Measurements from ENCODE around the gene IP6K2. TPM values are rescaled to one million over a fixed set of nuclear protein-coding genes. Genes with fewer than 3 reads are reported as not detected.
A peak's percentile ranks its signal among the peaks of the same experiment; 100 is the strongest.

Gene IP6K2, protein sequence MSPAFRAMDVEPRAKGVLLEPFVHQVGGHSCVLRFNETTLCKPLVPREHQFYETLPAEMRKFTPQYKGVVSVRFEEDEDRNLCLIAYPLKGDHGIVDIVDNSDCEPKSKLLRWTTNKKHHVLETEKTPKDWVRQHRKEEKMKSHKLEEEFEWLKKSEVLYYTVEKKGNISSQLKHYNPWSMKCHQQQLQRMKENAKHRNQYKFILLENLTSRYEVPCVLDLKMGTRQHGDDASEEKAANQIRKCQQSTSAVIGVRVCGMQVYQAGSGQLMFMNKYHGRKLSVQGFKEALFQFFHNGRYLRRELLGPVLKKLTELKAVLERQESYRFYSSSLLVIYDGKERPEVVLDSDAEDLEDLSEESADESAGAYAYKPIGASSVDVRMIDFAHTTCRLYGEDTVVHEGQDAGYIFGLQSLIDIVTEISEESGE
- polyA plus RNA-seq (2012; ENCODE audit: insufficient read length, low read depth) = 33.0 TPM

DNA sequence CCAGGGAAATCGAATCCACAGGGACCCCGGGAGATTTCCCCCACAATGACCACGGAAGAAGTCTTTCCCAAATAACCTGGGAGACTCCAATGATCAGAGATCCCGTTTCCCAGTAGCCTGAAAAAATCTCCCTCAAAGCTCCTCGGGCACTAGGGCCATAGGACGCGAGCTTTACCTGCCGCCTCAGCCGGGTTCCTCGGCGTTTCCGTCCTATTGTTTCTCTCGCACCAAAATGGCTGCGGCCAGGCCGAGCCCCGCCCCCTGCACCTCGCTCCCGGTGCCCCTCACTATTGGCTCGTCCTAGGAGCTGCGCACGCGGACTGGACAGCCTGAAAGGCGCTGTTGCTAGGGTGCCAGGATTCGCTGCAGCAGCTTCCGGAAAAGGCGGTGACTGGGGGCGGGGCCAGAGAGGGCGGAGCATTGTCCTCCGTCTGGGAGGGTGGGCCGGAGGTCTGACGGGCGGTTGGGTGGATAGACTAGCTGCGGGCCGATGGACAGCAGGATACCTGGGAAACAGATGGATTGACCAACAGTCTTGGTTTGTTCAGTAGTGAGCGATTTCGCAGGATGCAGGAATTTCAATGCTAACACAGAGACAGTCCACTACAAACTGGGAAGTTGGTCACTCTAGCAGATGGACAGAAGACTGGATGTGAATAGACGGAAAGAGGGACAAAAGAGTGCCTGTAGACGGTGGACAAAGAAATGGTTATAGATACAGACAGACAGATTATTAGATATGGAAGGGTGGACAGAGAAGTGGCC is at the start of gene IP6K2:
IP6K2 (minus strand) TSS at position 240 of the 765 bp plus-strand sequence. CDS start 21,930 bp downstream, outside the sequence.
- TF ChIP-seq SIN3A (IDR thresholded peaks at IDR 0.05; ENCODE audit: borderline replicate concordance, insufficient read depth, low read length) (0 out of 2 replicates have a peak, but pooled peaks have one; percentile 20), POLR2AphosphoS5 (IDR thresholded peaks at IDR 0.05; ENCODE audit: low read depth, low read length) (peak; percentile 69; the same call in 1 of the 2 replicates), TAF1 (IDR thresholded peaks at IDR 0.05; ENCODE audit: borderline replicate concordance, insufficient read depth, low read length) (peak; percentile 62; the same call in 1 of the 2 replicates), FOXP2 (optimal IDR thresholded peaks at IDR 0.05; ENCODE audit: borderline replicate concordance, extremely low read depth, extremely low read length, insufficient read depth) (no peak)
- TF ChIP-seq, protein P1, sequence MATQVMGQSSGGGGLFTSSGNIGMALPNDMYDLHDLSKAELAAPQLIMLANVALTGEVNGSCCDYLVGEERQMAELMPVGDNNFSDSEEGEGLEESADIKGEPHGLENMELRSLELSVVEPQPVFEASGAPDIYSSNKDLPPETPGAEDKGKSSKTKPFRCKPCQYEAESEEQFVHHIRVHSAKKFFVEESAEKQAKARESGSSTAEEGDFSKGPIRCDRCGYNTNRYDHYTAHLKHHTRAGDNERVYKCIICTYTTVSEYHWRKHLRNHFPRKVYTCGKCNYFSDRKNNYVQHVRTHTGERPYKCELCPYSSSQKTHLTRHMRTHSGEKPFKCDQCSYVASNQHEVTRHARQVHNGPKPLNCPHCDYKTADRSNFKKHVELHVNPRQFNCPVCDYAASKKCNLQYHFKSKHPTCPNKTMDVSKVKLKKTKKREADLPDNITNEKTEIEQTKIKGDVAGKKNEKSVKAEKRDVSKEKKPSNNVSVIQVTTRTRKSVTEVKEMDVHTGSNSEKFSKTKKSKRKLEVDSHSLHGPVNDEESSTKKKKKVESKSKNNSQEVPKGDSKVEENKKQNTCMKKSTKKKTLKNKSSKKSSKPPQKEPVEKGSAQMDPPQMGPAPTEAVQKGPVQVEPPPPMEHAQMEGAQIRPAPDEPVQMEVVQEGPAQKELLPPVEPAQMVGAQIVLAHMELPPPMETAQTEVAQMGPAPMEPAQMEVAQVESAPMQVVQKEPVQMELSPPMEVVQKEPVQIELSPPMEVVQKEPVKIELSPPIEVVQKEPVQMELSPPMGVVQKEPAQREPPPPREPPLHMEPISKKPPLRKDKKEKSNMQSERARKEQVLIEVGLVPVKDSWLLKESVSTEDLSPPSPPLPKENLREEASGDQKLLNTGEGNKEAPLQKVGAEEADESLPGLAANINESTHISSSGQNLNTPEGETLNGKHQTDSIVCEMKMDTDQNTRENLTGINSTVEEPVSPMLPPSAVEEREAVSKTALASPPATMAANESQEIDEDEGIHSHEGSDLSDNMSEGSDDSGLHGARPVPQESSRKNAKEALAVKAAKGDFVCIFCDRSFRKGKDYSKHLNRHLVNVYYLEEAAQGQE (IDR thresholded peaks at IDR 0.05; ENCODE audit: insufficient read depth in 1 of 2, low read depth in 2 of 2, low read length in 2 of 2) = no peak

DNA sequence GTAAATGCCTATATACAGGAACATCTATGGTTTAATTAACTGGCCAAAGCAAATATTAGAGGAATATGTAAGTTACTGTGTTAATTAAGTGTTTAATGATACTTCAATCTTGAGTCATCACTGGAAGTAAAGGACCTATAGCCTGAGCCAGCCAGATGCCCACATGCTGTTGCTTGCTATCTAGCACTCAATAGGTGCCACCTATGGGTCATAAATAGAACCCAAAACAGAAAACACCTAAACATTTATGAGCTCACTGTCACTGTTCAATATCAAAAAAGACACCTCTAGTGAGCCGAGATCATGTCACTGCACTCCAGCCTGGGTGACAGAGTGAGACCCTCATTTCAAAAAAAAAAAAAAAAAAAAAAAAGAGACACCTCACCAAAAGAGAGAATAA is 48.4 kb upstream of the IP6K2 start:
- TF ChIP-seq FOXP2 (optimal IDR thresholded peaks at IDR 0.05; ENCODE audit: borderline replicate concordance, extremely low read depth, extremely low read length, insufficient read depth) (no peak), POLR2AphosphoS5 (IDR thresholded peaks at IDR 0.05; ENCODE audit: low read depth, low read length) (no peak), TAF1 (IDR thresholded peaks at IDR 0.05; ENCODE audit: borderline replicate concordance, insufficient read depth, low read length) (no peak), SIN3A (IDR thresholded peaks at IDR 0.05; ENCODE audit: borderline replicate concordance, insufficient read depth, low read length) (no peak)
- TF ChIP-seq, protein P1 (IDR thresholded peaks at IDR 0.05; ENCODE audit: insufficient read depth in 1 of 2, low read depth in 2 of 2, low read length in 2 of 2) = no peak

DNA sequence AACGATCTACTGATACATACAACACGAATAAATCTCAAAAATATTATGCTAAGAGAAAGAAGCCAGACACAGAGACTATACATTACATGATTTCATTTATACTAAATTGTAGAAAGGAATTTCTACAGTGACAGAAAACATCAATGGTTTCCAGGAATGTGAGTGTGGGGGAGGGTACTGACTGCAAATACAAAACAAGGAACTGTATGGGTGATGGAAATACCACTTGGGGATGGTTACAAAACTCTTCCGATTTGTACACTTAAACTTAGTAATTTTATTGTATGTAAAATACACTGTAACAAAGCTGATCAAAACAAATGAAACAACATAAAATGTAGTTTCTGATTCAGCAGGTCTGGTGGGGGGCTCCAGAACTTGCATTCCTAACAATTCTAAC is 45.8 kb upstream of the IP6K2 start:
- no peak for TF ChIP-seq FOXP2 (optimal IDR thresholded peaks at IDR 0.05; ENCODE audit: borderline replicate concordance, extremely low read depth, extremely low read length, insufficient read depth)
- TF ChIP-seq TAF1 (IDR thresholded peaks at IDR 0.05; ENCODE audit: borderline replicate concordance, insufficient read depth, low read length) = no peak
- TF ChIP-seq, protein P1 (IDR thresholded peaks at IDR 0.05; ENCODE audit: insufficient read depth in 1 of 2, low read depth in 2 of 2, low read length in 2 of 2) = no peak
- no peak for TF ChIP-seq POLR2AphosphoS5 (IDR thresholded peaks at IDR 0.05; ENCODE audit: low read depth, low read length)
- no peak for TF ChIP-seq SIN3A (IDR thresholded peaks at IDR 0.05; ENCODE audit: borderline replicate concordance, insufficient read depth, low read length)

DNA sequence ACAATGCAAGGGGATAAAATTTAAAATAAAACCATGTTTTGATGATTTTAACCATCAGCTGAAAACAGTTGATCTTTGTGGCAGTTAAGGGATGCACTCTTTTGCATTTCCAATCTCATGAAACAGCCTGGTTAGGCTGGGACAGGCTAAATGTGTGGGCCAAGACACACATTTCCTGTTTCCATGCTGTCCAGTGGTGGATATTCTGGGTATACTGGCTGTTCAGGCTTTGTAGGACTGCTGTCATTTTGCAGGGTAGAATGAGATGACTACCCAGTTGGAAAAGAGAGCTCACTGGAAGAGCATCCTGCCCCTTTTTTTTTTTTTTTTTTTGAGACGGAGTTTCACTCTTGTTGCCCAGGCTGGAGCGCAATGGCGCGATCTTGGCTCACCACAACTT is 42.0 kb upstream of the IP6K2 start:
- no peak for TF ChIP-seq FOXP2 (optimal IDR thresholded peaks at IDR 0.05; ENCODE audit: borderline replicate concordance, extremely low read depth, extremely low read length, insufficient read depth)
- no peak for TF ChIP-seq TAF1 (IDR thresholded peaks at IDR 0.05; ENCODE audit: borderline replicate concordance, insufficient read depth, low read length)
- no peak for TF ChIP-seq POLR2AphosphoS5 (IDR thresholded peaks at IDR 0.05; ENCODE audit: low read depth, low read length)
- TF ChIP-seq, protein P1 (IDR thresholded peaks at IDR 0.05; ENCODE audit: insufficient read depth in 1 of 2, low read depth in 2 of 2, low read length in 2 of 2) = no peak
- no peak for TF ChIP-seq SIN3A (IDR thresholded peaks at IDR 0.05; ENCODE audit: borderline replicate concordance, insufficient read depth, low read length)

All from PFSK-1 (cell line).